Suppressor macrophage (primary cell): ENCODE data around the gene ACER3.
A peak's percentile ranks its signal among the peaks of the same experiment; 100 is the strongest.
"Not testable (repeated sequence)": the region's sequence is repeated elsewhere in the genome, so short reads cannot be mapped to it uniquely, and the experiment has no call there.

Source experiments
- DNase-seq, 4 experiments: peaks; one replicate each; pipeline ENCODE4 v3.0.0-alpha.2; 2020 to 2022

Gene ACER3

DNA sequence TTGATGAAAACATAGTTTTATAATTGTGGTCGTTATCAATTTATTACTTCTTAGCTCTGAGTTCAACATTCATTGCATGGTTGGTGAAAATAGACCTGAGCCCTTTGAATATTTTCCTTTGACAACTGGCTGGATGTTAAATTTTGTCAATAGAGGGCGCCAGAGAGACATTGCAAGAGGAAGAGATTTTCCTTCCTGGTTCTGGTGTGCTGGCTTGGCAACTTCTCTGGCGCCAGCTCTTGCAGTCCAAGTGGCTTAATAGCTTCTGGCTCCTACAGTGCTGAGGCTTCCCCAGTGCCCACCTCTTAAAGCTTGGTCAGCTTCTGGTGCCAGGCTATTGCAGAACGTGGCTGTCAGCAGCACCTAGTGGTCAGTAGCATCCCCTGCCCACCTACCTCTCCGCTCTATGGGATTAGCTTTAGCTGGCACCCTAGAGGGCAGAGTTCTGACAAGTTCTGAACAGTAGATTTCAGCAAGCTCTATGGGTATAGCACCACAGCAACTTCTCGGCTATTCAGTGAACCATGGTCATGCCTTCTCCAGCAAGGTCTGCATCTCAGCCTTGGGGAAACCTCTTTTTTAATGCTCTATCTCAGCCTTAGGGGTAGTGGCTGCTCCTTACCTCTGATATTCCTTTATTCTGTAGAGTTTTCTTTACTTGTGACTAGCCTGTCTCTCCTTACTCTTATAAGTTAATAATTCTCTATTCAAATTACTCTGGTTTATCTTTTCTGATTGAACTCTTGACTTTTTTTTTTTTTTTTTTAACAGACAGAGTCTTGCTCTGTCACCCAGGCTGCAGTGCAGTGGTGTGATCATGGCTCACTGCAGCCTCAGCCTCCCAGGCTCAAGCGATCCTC is 59.4 kb downstream of the ACER3 start:
- peak; percentile 89 to 96 (median 91) for DNase-seq

DNA sequence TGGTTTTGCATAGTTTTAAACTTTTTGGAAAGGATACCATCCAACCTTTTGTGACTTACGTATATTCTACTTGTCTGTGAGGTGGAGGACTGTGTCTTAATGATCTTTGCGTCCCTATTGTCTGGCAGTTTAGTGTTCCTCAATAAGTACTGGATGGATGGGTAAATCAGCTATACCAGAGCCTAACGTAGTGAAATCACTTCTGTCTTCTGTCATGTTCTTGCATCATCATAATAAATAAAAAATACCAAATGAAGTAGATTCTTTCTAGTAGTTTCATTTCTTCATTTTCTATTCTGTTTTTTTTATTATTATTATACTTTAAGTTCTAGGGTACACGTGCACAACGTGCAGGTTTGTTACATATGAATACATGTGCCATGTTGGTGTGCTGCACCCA is 66.4 kb downstream of the ACER3 start:
- peak in 1 of 4 experiments; percentile 5 for DNase-seq

DNA sequence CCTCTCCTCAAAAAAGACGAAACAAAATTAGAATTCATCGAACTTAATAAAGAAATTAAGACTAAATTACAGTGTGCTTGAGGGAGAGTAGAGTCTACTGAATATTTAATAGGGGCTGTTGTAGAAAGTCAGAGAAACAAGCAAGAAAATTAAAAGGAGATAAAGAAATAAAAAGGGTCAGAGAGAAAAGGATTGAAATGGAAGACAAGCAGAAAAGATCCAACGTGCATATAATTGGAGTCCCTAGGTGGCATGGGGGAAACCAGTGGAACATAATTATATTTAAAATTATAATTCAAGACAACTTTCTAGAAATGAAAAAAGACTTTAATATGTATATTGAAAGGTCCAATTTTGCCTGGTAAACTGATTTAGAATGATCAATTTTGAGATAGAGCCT is 74.3 kb downstream of the ACER3 start:
- DNase-seq: peak in 1 of 4 experiments; percentile 10

DNA sequence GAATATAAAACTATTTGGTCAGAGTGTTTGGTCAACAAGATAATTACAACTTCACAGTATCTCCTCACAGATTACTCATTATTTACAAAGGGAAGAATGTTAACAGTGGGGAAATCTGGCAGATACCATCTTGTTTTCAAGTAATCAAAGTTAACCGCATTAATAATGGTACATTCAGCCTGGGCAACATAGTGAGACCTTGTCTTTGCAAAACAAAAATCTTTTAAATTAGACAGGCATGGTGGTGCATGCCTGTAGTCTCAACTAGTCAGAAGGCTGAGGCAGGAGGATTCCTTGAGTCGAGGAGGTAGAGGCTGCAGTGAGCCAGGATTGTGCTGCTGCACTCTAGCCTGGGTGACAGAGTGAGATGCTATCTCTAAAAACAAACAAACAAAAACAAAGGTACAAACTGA is 78.5 kb downstream of the ACER3 start:
- no peak for DNase-seq

DNA sequence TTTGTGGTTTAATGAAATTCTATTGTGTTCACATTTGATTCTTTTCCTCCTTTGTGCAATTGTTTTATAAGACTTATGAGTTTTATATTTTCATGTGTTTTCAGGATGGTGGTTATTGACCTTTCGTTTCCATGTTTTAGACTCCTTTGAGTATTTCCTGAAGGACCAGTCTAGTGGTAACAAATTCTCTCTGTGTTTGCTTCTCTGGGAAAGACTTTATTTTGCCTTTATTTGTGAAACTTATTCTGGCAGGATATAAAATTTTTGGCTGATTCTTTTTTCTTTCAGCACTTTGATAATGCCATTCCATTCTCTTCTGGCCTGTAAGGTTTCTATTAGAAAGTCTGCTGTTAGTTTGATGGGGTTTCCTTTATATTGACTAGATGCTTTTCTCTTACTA is 83.5 kb downstream of the ACER3 start:
- DNase-seq: no peak

DNA sequence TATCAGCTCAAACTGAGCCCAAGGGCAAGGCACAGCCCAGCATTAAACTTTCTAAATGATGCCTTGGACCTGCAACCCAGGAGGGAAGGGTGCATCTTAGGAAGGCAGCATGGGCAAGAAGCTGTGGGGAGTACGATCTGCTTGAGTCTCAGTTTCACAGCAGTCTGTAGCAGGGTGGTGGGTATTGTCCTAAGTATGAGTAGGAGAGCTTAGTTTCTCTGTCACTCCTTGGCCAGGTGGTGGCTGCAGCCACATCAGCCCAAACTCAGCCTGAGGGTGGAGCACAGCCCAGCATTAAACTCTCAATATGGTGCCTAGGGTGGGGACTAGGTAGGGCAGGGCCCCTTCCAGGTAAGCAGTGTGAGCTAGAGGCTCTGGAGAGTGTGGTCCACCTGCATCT is 85.5 kb downstream of the ACER3 start:
- DNase-seq: no peak

DNA sequence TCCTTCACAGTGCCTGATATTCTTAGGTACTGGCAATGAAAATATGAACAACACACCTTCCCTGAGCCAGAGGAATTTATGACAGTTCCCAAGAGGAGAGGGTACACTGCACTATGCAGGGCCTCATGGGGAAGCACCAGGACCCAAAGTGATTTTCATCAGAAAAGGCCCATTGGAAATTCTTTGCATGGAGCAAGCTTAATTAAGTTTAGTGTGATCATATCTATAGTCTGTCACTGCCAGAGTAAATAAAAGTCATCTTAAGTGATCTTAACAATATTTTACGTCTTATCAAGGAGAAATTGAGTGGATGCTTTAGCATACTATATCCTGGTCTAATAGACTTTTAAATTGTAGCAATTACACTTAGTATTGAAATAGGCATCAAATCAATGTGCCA is 86.5 kb downstream of the ACER3 start:
- no peak for DNase-seq

DNA sequence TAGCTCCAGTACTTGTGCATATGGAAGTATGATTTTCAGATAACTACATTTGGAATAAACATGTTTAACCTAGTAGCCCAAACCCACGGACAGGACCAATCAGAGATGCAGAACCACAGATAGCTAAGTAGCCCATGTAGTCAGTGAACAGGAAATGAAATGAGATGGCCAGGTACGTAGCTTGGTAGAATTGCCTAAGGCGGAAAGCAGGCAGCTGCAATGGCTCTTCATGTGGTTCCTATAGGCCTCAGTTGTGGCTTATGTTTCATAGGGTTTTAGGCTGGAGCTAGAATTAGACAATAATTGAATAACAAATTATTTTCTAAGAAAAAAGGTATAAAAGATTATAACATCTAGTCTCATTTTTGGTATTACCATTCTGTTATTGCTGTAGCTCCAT is 87.1 kb downstream of the ACER3 start:
- no peak for DNase-seq

DNA sequence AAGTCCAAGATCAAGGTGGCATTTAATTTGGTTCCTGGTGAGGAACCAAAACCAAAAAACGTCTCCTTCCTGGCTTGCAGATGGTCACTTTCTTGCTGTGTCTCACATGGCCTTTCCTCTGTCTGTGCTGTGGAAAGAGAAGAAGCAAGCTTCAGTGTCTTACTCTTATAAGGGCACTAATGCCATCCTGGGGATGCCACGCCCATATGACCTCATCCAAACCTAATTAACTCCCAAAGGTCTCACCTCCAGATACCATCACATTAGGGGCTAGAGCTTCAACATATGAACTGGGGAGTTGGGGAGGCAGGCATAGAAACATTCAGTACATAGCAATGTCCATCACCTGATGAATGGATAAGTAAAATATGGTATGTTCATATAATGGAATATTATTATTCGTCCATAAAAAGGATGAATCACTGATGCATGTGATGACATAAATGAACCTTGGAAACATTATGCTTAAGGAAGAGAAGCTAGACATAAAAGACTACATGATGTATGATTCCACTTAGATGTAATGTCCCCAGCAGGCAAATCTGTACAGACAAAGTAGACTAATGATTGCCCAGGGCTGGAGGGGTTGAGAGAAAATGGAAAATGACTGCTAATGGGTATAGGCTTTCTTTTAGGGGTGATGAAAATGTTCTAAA is 94.9 kb downstream of the ACER3 start:
- no peak for DNase-seq

DNA sequence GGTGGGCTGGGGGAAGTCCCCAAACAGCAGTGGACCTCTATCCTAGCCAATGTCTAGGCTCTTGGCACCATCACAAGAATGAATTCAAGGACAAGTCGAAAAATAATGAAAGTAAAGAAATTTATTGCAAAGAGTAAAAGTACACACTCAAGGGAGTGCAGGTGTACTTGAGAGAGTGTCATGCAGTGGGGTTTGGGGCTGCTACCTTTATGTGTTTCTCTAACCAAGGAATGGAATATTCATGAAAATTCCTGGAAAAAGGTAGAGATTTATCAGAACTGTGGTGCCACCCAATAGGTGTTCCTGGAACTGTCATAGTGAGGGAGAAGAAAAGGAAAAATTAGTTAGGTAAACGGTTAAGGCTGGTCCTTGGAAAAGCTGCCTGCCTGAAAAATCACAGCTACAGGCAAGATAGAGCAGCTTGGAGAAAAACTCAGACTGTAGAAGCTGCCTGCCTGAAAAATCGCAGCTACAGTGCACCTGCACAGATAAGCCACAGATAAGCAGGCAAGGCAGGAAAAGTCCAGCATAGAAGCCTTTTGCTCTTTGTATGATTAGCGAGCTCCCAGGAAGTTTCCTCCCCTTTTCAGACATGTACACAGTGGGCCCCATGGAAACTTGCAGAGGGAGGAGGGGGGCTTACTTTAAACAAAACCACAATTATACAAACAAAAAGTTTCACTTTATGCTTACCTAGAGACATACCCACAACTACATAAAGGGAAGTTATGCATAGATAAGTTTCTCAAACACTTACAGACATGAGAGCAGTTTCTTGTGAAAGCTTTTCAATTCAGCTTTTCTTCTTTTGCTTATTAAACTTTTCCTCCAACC is 102.1 kb downstream of the ACER3 start:
- no peak for DNase-seq

DNA sequence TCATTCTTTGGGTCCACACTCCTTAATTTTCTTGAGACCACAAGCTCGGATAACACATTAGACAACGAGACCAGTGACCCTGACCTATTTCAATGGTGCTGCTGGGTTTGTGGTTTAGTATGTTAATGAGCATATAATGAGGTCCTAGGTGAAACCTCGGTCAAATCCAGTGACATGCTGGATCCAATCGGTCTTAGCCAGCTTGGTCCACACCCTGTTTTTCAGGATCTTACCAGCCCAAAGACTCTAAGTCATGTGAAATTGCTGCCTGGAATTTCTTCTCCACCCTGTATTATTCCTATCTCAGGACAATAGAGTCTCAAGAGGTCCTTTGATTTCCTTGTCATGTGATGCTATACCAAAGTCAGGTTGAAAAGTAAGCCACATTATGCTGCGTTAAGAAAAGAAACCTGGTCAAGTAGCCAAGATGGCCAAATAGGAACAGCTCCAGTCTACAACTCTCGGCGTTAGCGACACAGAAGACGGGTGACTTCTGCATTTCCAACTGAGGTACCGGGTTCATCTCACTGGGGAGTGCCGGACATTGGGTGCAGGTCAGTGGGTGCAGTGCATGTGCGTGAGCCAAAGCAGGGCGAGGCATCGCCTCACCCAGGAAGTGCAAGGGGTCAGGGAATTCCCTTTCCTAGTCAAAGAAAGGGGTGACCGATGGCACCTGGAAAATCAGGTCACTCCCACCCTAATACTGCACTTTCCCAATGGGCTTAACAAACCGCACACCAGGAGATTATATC is 102.9 kb downstream of the ACER3 start:
- not testable (repeated sequence) for DNase-seq

DNA sequence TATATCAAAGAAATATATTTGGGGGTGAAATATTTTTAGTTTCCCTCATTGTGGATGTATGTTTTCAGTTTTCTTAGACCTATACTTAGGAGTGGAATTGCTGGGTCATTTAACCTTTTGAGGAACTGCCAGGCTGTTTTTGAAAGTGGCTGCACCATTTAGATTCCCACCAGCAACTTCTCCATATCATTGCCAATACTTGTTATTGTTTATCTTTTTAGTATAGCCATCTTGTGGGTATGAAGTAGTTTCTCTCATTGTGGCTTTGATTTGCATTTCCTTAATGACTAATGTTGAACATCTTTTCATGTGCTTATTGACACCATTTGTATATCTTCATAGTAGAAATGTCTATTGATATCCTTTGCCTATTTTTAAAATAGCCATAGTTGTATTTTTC is 111.3 kb downstream of the ACER3 start:
- DNase-seq: no peak

DNA sequence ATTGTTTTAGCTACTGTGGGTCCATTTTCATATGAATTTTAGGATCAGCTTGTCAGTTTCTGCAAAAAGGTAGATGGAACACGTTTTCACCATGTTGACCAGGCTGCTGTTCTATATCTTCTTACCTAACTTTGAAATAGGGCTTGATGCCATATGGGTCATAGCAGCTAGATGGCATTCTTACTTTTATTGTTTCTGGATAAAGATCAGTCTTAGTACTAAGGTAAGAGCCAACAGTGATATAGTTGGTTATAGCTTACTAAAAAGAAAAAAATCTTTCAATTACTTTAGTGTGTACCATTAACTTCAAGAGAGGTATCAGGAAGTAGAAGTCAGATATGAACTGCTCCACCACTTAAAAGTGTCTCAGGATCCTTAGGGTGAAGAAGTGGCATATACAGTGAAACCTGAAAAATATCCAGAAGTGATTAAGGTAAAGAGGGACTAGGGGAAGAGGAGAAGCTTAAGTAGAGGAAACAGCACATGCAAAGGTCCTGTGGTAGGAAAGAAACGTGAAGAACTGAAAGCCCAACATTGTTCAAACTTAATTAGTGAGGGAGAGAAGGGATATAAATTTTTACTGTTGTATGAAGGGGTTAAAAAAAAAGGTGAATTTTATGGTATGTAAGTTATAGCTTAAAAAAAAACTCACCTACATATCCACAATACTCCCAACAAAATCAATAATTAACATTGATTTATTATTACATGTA is 113.6 kb downstream of the ACER3 start:
- no peak for DNase-seq

DNA sequence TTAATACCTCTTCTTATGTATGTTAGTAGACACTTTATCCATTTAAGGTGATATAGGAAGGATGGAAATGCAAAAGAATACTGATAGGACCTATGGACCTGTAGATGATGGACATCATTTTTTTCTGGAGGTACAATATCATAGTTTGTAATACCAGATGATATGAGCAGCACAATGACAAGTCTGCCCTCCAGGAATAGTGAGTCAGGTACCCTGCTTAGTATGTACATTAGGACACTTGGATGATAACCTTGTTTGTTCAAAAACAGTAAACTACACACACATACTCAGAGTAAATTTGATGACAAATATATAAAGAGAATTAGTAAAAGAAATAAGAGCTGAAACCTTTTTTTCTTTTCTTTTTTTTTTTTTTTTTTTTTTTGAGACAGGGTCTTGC is 114.8 kb downstream of the ACER3 start:
- no peak for DNase-seq

DNA sequence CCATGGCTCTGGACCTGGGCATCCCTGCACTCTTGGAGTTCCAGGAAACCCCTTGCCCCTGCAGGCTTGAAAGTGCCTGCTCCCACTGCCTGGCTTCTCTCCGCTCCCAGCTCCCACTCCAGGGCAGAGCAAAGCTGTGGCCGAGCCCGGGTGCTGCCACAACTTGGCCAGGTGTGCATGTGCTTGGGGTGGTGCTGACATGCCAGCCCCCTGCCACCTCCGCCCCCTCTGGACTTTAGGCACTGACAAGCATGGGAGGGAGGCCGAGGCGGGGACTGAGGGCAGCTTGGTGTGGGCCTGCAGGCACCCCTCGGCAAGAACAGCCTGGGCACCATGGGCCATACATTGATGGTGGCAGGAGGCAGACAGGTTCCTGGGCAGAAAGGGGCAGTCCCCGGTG is 117.1 kb downstream of the ACER3 start:
- no peak for DNase-seq

DNA sequence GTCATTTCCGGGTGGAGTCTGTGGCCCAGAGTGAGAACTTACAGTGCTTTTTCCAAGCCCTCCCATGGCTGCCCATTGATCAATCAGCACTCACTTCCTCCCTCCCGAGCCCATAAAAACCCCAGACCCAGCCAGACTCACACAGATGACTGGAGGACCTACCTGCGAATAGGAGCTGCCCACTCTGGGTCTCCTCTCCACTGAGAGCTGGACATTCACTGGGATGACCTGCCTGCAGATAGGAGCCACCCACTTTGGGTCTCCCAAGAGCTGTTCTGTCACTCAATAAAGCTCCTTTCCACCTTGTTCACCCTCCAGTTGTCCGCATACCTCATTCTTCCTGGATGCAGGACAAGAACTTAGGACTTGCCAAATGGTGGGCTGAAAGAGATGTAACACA is 117.5 kb downstream of the ACER3 start:
- DNase-seq: no peak

DNA sequence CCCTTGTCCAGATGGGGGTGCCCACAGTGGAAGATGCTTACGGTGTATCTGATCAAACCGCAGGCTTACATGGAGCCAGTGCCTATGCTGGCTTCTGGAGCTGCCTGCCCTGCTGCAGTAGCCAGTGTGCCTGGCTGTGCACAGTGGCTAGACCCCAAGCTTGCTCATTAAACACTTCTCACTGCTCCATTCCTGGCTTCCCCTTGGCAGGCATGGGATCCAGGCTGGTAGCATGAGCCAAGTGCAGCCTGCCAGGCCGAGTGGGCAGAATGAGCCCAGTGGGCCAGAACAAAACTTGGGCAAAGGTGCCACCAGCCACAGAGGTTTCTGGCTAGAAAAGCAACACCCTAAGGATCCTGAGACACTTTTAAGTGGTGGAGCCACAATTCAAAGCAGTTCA is 118.1 kb downstream of the ACER3 start:
- DNase-seq: no peak

DNA sequence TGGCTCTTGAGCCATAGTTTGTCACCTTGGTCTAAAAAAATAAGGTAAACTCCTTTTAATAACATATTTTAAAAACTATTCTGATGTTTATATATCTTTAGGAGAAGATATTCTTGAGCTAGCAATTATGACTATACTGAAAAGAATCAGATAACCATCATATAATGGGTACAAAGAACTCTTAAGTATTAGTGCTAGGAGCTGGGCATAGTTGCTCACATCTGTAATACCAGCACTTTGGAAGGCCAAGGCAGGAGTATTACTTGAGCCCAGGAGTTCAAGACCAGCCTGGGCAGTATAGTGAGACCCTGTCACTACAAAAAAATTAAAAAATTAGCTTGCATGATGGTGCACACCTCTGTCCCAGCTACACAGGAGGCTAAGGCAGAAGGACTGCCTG is 119.5 kb downstream of the ACER3 start:
- DNase-seq: no peak

DNA sequence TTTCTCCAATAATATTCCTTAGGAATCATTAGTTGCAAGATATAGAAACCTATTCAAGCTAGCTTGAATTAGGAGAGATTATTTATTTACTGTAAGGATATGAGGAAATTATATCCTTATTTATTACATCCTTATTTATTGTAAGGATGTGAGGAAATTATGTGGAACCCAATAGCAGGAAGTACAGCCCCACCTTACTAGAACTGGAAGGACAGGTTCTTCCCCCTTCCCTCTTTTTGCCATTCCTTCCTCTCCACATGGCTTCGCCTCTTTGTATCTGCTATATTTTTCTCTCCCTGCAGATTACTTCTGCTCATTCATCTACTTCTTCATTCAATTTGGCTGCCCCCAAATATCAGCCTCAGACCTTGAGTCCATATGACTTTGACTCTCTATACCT is 124.0 kb downstream of the ACER3 start:
- no peak for DNase-seq

DNA sequence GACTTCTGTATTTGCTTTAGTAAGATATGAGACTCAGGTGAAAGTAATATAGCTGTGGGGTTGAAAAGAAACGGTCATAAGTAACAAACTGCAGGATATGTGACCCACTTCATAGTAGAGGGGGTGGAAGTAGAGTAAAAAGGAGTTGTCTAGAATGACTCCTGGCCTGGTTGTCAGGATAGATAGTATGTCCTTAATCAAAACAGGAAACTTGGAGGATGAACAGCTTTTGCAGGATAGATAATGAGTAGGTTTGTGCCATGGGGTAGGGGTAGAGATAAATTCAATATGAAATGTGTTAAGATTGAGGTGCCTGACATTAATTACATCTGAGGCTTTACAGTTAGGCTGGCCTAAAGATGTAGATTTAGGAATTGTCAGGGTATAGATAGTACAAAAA is 126.5 kb downstream of the ACER3 start:
- DNase-seq: no peak

DNA sequence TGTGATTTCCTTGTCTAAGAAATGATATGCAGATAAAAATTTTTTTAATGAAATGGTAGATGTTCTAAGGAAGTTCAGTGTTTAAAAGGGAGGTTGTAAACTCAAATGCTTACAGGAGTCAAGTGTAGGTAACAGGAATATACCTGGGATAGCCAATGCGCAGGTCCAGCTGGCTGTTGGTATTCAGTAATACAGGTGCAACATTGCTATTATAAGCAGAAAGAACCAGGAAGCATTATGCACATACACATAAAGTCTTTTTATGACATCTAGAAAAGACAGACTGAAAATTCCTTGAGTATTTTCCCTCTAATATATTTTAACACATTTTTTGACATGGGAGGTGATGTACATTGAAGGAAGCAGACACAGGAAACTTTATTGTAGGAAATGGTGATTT is 129.9 kb downstream of the ACER3 start:
- DNase-seq: no peak

DNA sequence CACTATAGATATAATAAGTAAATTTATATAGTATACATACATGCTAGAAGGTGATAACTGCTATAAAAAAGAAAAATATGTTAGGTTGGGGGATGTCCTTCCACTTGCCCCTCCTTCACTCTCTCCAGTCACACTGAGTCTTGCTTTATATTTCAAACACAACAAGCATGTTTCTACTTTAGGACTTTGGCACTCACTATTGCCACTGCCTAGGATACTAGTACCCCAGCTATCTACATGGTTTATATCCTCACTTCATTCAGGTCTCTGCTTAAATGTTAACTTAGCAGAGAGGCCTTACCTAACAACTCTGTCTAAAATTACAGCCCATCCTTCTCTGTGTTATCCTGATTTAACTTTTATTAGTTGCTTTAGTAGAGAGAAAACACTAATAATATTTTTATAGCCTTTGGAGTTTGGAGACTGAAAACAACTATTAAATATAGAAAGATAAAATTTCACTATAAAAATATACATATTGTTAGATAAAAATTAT is 134.4 kb downstream of the ACER3 start:
- DNase-seq: no peak
